NCI-H69 (cell line): ENCODE measurements around the gene KCTD17.

Source experiments
- DNase-seq: peaks from one replicate; lab custom pipeline; 2025; lab: John Stamatoyannopoulos, UW

Gene KCTD17

GRCh38 chr22:37043828-37044538, 7.6 kb upstream of the KCTD17 start:
- DNase-seq = peak; percentile 35

DNA sequence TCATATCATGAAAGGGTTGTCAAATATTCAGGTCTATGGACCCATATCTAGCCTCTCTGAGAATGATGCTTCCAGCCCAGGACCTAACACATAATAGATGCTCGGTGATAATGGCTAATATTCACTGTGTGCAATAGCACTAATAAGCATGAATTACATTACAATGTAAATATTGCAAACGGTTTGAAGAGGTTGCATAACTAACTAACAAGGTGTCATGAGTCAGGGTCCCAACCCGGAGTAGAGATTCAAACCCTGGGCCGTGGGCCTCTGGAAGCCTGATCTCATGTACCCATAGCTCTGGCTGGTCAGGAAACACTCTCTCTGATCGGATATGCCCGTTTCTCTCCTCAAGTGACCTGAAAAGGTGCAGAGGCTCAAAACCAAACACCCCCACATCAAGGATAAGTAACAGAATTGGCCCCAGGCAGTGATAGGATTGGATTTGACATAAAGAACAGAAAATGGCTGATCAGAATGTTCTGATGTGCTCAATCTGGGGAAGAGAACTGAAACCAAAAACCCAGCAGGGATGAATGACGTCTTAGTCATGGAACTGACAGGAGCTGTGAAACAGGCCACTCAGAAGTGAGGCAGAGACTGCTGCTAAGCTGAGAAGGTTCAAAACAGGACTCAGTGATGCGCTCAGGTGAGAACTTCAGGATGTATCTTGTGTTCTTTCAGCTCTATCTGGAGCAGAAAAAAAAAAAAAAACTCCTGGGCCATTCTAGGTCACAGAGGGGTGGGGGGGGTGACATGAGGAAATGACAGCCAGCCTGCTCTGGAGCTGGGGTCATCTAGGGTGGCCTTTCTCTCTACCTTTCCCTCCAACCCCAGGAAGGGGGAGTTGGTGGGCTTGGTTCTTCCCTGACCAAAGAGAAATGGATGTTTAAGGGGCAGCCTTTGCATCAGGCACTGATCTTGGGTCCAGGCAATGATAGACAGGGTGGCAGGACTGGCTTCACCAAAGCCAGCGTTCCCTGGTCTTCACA, 6.6 kb upstream of the KCTD17 start:
- DNase-seq = no peak

DNA sequence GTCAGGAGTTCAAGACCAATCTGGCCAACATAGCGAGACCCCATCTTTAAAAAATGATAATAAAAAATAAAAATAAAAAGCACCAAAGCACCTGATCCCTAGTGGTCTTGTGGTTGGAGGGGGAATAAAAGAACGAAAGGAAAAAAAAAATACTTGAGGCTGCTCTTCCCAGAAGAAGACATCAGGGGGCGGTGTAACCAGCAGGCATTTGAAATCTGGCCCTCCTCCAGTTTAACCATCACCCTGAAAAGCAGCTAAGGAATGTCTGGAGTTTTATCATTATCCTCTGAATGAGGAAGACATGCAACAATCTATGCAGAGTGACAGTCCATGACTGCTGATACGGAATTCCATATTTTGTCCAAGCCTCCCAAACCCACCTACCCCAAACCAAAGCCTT, 5.6 kb upstream of the KCTD17 start:
- DNase-seq = no peak

GRCh38 chr22:37046589-37046988, 5.0 kb upstream of the KCTD17 start:
- DNase-seq = no peak

DNA sequence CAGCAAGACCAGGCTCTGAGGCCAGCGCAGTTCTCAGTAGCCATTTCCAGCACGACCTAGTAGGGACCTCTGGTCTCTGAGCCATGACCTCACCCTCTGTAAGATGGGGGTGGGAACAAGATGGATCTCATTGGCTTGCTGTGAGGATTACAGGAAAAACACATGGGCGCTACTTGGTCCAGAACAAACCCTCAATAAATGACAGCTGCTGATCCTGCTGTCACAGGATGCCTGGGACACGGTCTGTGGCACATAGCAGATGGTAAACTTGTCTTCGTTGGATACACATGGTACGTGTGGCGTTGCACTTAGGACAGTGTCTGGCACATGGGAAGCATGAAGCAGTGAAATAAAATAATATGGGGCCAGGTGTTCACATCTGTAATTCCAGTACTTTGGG, 4.5 kb upstream of the KCTD17 start:
- DNase-seq = no peak

- no peak for DNase-seq
Observed at GRCh38 chr22:37048133-37048532, 3.4 kb upstream of the KCTD17 start.

DNA sequence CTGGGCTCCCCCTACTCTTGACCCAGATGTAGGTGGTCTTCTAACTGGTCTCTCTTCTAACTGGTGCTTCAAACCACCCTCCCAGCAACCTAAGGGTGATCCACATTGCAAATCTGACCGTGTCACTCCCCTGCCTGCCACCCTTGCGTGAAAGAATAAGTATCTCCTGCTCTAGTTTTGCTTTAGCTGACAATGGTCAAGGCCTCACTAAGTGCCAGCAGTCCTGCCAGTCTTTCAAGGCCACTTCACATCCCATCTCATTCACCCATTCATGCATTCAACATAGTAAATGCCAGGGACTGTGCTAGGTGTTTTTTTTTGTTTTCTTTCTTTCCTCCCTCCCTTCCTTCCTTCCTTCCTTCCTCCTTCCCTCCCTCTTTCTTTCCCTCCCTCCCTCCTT, 2.3 kb upstream of the KCTD17 start:
- DNase-seq = no peak

- no peak for DNase-seq
Observed at GRCh38 chr22:37050913-37051312, 629 bp upstream of the KCTD17 start.

DNA sequence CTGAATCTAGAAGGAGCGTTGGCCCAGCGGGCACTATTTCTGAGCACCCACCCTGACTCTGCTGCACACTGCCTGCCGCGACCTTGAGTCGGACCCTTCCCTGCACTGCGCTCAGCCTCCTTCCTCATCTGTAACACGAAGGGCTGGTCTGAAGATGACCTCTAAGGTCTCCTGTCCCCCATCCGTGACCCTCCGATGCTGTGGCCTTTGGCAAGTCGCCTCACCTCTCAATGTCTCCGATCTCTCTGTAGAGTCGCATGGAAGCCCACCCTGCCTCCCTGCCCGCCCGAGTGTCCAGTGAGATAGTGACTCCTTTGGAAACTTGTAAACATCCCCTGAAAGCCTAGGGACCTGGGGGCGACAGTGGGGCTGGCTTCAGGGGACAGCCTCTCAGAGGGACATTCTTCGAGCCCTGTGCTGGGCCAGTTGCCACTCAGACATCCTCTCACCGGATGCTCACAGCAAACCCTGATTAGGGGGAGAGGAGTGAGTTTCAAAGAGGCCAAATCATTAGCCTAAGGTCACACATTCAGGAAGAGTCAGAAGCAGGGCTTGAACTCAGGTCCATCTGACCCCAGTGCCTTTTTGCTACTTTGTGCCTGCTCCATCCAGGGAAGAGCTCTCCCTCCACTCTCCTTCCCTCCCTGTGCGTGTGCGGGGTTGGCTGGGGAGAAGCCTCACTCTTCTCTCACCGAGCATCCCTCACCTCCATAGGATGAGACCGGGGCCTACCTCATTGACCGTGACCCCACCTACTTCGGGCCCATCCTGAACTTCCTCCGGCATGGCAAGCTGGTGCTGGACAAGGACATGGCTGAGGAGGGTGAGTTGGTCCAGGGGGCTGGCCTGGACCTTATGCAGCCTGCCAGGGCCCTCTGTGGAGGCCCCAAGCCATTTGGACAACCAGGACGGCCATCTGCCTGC, 1.1 kb downstream of the KCTD17 start:
- no peak for DNase-seq

- DNase-seq = no peak
Observed at GRCh38 chr22:37053310-37054055, 1.9 kb downstream of the KCTD17 start.

DNA sequence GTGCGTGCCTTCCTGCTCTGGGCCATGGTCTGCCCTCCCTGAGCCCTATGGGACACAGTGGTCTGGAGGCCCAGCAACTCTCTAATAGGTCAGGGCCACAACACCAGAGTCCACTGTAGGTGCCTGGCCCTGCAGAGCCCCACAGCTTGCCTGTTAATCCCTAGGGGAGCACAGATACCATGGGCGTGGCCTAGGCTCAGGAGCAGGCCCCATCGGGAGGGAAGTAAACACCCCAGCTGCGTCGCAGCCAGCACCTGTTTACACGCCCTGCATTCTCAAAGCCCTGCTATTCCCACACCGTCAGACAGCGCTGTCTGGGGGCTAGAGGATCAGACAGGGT, 2.5 kb downstream of the KCTD17 start:
- DNase-seq = peak; percentile 78

- DNase-seq = no peak
Observed at GRCh38 chr22:37054600-37055365, 3.2 kb downstream of the KCTD17 start.

GRCh38 chr22:37056246-37056645, 4.7 kb downstream of the KCTD17 start:
- no peak for DNase-seq

DNA sequence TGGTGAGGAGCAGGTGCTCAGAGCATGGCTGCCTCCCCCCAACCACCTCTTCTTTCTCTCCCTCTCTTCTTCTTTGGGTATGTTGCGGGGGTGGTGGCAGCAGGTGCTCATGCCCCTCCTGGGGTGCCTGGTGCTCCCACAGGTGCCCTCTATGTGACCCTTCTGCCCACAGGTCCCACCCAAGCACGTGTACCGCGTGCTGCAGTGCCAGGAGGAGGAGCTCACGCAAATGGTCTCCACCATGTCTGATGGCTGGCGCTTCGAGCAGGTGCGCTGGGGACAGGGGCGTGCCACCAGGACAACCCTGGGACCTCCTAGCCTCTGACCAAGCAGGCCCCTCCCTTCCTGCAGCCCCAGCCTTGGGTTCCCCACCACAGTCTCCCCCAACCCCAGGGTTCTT, 5.7 kb downstream of the KCTD17 start:
- no peak for DNase-seq

DNA sequence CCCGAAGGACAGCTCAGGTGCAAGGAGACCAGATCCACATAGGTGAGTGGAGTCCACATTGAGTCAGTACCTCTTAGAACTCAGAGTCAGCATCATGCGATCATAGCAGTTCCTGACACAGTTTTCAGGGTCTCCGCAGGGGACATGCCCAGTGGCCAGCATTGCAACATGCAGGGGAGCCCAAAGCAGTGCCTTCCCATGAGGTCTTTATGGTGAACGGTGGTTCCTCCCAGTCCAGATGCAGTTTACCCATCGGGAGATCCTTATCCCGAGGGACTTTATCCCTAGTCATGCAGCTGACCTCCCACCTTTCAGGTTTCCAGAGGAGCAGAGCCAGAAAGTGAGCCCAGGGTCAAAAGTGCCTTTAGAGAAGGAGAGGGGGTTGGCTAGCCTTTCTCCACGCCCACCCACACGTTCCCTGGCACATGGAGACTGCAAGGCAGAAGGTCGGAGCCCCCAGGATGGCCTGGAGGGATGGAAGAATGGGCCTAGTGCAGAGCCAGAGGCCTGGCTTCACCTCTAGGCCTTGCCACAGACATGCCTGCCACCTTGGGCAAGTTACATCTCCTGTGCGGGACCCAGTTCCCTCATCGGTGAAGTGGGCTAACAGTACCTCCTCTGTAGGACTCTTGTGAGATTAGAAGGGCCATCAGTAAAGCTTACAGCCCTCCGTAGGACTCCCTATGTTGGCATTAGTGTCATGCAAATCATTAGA, 6.4 kb downstream of the KCTD17 start:
- DNase-seq = no peak

- no peak for DNase-seq
Observed at GRCh38 chr22:37058917-37059701, 7.6 kb downstream of the KCTD17 start.

GRCh38 chr22:37059876-37060449, 8.4 kb downstream of the KCTD17 start:
- DNase-seq = no peak

DNA sequence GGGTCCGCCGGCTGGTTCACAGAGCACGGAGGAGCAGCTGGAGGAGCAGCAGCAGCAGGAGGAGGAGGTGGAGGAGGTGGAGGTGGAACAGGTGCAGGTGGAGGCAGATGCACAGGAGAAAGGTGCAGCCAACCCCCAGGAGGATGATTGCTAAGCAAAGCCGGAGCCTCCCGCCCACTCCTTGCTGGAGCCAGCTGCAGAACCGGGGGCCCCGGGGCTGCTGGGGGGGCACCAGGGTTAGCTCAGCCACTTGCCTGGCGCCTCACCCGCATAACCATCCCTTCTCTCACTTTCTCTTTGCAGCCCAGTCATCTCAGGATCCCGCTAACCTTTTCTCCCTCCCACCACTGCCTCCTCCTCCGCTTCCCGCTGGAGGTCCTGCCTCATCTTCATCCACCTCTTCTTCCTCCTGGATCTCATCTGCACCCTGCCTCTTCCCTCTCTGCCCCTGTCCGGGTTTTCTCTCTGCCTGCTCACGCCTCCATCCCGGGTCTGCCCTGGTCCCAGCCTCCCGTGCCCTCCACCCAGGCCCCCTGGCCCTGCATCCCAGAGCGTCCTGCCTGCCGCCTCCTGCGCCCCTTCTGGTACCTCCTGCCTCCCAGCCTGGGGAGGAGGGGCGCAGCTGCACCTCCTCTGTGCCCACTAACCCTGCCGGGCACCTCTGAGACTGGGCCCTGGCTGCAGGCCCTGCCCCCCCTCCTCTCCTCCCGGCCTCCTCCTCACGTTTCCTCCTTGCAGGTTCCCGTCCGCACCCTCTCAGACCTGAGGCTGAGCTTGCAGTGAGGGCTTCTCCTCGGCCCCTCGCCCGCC, 9.5 kb downstream of the KCTD17 start:
- DNase-seq = peak; percentile 64
